Lung (tissue), 12 donors: ENCODE measurements around the gene ZGPAT. TPM values are rescaled to one million over a fixed set of nuclear protein-coding genes. Genes with fewer than 3 reads are reported as not detected.

Experiments
- ATAC-seq: fragments of 200-7000 bp; cut with Tn5 transposase; one replicate; pipeline ENCODE4 v1.9.1; 2020; ENCODE audit warnings: moderate number of reproducible peaks; ENCODE audit not compliant: insufficient read depth, low FRiP score
- DNase-seq, 3 donors: peaks; one replicate each; pipeline ENCODE4 v3.0.0-alpha.2; 2013 to 2017
- H3K27ac ChIP-seq, 2 donors: one replicate each; pipeline ENCODE4 v1.5.1; 2013; ENCODE audit warnings: mild to moderate bottlenecking in 2 of 2, moderate library complexity in 2 of 2, control low read depth in 1 of 2, inconsistent platforms in 1 of 2, low read depth in 1 of 2, low read length in 1 of 2
- H3K27me3 ChIP-seq, 3 donors: one replicate each; pipeline ENCODE4 v1.5.1; 2013; ENCODE audit warnings: low read length in 2 of 3; ENCODE audit not compliant: control insufficient read depth in 3 of 3, insufficient read depth in 3 of 3
- H3K36me3 ChIP-seq, 4 donors: one replicate each; pipeline ENCODE4 v1.5.1; 2013; ENCODE audit warnings: low read length in 4 of 4, mild to moderate bottlenecking in 1 of 4, moderate library complexity in 1 of 4; ENCODE audit not compliant: control insufficient read depth in 4 of 4, insufficient read depth in 4 of 4
- H3K4me1 ChIP-seq, 5 donors: one replicate each; pipeline ENCODE4 v1.5.1; 2013; ENCODE audit warnings: low read length in 5 of 5, mild to moderate bottlenecking in 2 of 5, moderate library complexity in 1 of 5; ENCODE audit not compliant: control insufficient read depth in 5 of 5, insufficient read depth in 5 of 5
- H3K4me3 ChIP-seq: one replicate; pipeline ENCODE4 v1.5.1; 2013; ENCODE audit warnings: mild to moderate bottlenecking, control low read depth, moderate library complexity
- H3K9ac ChIP-seq, 2 donors: one replicate each; pipeline ENCODE4 v1.5.1; 2013; ENCODE audit warnings: low read length in 2 of 2, control low read depth in 1 of 2; ENCODE audit not compliant: insufficient read depth in 1 of 2
- H3K9me3 ChIP-seq, 4 donors: one replicate each; pipeline ENCODE4 v1.5.1; 2013; ENCODE audit warnings: low read length in 3 of 4, mild to moderate bottlenecking in 1 of 4, moderate library complexity in 1 of 4; ENCODE audit not compliant: control insufficient read depth in 4 of 4, insufficient read depth in 3 of 4
- WGBS, 2 donors: extraction: QIAGEN DNeasy Blood & Tissue Kit; methylation state at CpG; one replicate each; pipeline ENCODE4 v1.1.7; 2013; 5-methylcytosine and 5-hydroxymethylcytosine counted together
- polyA plus RNA-seq, 2 donors: library from polyadenylated mRNA; stranded (reverse); fragments of 200-250 nt; gene quantifications; one replicate each; pipeline ENCODE4 v1.2.1, GENCODE V29; 2013
- total RNA-seq, 2 donors: library from RNA; depleted of rRNA in 1 of 2; stranded (reverse); fragments of >200 nt in 1 of 2; gene quantifications; one replicate each; pipeline ENCODE4 v1.2.1, GENCODE V29; 2014 to 2021
- TF ChIP-seq, protein P1 (sequence below): IDR thresholded peaks from 2 replicates; pipeline ENCODE4 v1.5.1; 2012; ENCODE audit warnings: mild to moderate bottlenecking; ENCODE audit errors: control extremely low read depth, extremely low read depth
- donor health status: control.
- donor health status: control.
- donor health status: Bipolar disorder and iron deficiency.
- donor health status: healthy.
- donor health status: DM: yes; HTN: yes; CAD: no.

ZGPAT gene
- total and polyA plus RNA-seq, 4 donors = 18.3 to 45.0 (median 33.7) TPM

GRCh38 chr20:63664861-63665594 lies 42.8 kb upstream of the ZGPAT start:
- Histone ChIP-seq H3K9ac (no peak overlapping the region), H3K4me3 (no peak overlapping the region), H3K27ac (no peak overlapping the region), H3K36me3 (peaks cover 0 to 68% (median 23%) of the 10 kb centered on the region in 4 donors), H3K27me3 (no peaks in the 10 kb centered on the region), H3K4me1 (no peaks in the 10 kb centered on the region), H3K9me3 (no peaks in the 10 kb centered on the region)
- no peak for DNase-seq
- WGBS, 2 donors = 82 to 85% methylated on average over 15 to 18 of the region's 18 CpGs
- no peak for ATAC-seq
- TF ChIP-seq, protein P1, sequence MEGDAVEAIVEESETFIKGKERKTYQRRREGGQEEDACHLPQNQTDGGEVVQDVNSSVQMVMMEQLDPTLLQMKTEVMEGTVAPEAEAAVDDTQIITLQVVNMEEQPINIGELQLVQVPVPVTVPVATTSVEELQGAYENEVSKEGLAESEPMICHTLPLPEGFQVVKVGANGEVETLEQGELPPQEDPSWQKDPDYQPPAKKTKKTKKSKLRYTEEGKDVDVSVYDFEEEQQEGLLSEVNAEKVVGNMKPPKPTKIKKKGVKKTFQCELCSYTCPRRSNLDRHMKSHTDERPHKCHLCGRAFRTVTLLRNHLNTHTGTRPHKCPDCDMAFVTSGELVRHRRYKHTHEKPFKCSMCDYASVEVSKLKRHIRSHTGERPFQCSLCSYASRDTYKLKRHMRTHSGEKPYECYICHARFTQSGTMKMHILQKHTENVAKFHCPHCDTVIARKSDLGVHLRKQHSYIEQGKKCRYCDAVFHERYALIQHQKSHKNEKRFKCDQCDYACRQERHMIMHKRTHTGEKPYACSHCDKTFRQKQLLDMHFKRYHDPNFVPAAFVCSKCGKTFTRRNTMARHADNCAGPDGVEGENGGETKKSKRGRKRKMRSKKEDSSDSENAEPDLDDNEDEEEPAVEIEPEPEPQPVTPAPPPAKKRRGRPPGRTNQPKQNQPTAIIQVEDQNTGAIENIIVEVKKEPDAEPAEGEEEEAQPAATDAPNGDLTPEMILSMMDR = no peak

- Histone ChIP-seq H3K4me1 (no peaks in the 10 kb centered on the region), H3K4me3 (no peak overlapping the region), H3K36me3 (peaks cover 0 to 69% (median 23%) of the 10 kb centered on the region in 4 donors), H3K27ac (no peak overlapping the region), H3K9ac (no peak overlapping the region), H3K9me3 (no peaks in the 10 kb centered on the region), H3K27me3 (no peaks in the 10 kb centered on the region)
- WGBS, 2 donors = 82 to 94% methylated on average over 14 of the region's 14 CpGs
- DNase-seq (no peak), ATAC-seq (no peak)
- TF ChIP-seq, protein P1 = no peak
These were observed 42.1 kb upstream of the ZGPAT start for GRCh38 chr20:63665708-63666107.

- WGBS, 2 donors = 92 to 96% methylated on average over 16 of the region's 16 CpGs
These were observed 40.0 kb upstream of the ZGPAT start for GRCh38 chr20:63667858-63668257.

More at GRCh38 chr20:63667858-63668257, 40.0 kb upstream of the ZGPAT start:
- H3K27me3 ChIP-seq = no peaks in the 10 kb centered on the region
- no peaks in the 10 kb centered on the region for H3K4me1 ChIP-seq
- ATAC-seq (no peak), DNase-seq (no peak)
- H3K4me3 ChIP-seq = no peak overlapping the region
- H3K27ac ChIP-seq = no peak overlapping the region
- no peak overlapping the region for H3K9ac ChIP-seq
- H3K9me3 ChIP-seq = no peaks in the 10 kb centered on the region
- peaks cover 0 to 56% (median 18%) of the 10 kb centered on the region in 4 donors for H3K36me3 ChIP-seq
- TF ChIP-seq, protein P1 = no peak
